ENCODE results near the gene KCNT2. TPM values are rescaled to one million over a fixed set of nuclear protein-coding genes. Genes with fewer than 3 reads are reported as not detected.

The KCNT2 gene
- polyA plus RNA-seq, 1 of the 3 experiments (the other 2 are of a cell fraction), result 0.56 TPM

DNA sequence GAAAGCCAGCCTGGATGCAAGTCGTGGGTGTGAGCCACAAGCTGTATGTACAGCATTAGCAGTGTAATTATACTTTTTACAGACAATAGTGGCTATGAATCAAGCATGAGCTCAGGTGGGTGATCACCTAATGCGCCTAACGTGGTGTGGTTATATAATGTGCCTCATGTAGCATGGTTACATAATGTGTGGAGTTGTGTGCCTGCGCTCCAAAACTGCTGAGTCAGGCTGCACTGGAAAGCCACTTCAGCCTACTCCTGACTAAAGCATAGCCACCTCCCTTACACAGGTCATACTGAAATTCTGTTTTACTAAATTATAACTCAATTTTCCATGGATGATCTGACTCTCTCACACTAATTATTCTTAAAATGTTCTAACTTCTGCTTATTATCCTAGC, 69.8 kb downstream of the KCNT2 start:
- CTCF ChIA-PET, result interaction anchor here (1.3 kb wide), 1 partner anchor 390 kb away, joined by 3 read pairs; no protein-coding TSS in a partner anchor
- Histone ChIP-seq H3K4me2 (no peak overlapping the region), H3K79me2 (ENCODE audit: insufficient read depth) (no peaks in the 10 kb centered on the region), H3K36me3 (replicated peaks in 1 of 2; ENCODE audit: control insufficient read depth in 1 of 2, insufficient read depth in 2 of 2, low read length in 1 of 2) (no peaks in the 10 kb centered on the region), H3K4me3 (ENCODE audit: low read depth in 2 of 2, low read length in 1 of 2) (no peak overlapping the region), H3K9me2 (no peaks in the 10 kb centered on the region), H3K4me1 (ENCODE audit: control insufficient read depth in 1 of 2, insufficient read depth in 2 of 2, low read depth in 1 of 2, low read length in 1 of 2) (no peaks in the 10 kb centered on the region), H3K27me3 (ENCODE audit: insufficient read depth) (no peaks in the 10 kb centered on the region), H3K27ac (ENCODE audit: low read depth in 2 of 2, low read length in 1 of 2) (no peak overlapping the region), H3K9me3 (no peaks in the 10 kb centered on the region), H3K9ac (no peak overlapping the region), H3F3A (replicated peaks; ENCODE audit: insufficient read depth) (no peaks in the 10 kb centered on the region), H4K20me1 (ENCODE audit: insufficient read depth) (no peaks in the 10 kb centered on the region), H2AFZ (ENCODE audit: low read depth) (no peak overlapping the region)
- DNase-seq, result no peak
- POLR2A ChIA-PET, result no interaction called here
- no peak for TF ChIP-seq MXI1 (IDR thresholded peaks at IDR 0.05; ENCODE audit: low read depth, low read length)
- no peak for TF ChIP-seq TCF12 (IDR thresholded peaks at IDR 0.05)
- TF ChIP-seq, protein P1, sequence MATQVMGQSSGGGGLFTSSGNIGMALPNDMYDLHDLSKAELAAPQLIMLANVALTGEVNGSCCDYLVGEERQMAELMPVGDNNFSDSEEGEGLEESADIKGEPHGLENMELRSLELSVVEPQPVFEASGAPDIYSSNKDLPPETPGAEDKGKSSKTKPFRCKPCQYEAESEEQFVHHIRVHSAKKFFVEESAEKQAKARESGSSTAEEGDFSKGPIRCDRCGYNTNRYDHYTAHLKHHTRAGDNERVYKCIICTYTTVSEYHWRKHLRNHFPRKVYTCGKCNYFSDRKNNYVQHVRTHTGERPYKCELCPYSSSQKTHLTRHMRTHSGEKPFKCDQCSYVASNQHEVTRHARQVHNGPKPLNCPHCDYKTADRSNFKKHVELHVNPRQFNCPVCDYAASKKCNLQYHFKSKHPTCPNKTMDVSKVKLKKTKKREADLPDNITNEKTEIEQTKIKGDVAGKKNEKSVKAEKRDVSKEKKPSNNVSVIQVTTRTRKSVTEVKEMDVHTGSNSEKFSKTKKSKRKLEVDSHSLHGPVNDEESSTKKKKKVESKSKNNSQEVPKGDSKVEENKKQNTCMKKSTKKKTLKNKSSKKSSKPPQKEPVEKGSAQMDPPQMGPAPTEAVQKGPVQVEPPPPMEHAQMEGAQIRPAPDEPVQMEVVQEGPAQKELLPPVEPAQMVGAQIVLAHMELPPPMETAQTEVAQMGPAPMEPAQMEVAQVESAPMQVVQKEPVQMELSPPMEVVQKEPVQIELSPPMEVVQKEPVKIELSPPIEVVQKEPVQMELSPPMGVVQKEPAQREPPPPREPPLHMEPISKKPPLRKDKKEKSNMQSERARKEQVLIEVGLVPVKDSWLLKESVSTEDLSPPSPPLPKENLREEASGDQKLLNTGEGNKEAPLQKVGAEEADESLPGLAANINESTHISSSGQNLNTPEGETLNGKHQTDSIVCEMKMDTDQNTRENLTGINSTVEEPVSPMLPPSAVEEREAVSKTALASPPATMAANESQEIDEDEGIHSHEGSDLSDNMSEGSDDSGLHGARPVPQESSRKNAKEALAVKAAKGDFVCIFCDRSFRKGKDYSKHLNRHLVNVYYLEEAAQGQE (IDR thresholded peaks at IDR 0.05; ENCODE audit: low read depth, low read length), result no peak
- TF ChIP-seq FOSL2 (IDR thresholded peaks at IDR 0.05; ENCODE audit: borderline replicate concordance, low read depth), result no peak
- no peak for TF ChIP-seq NFIC (IDR thresholded peaks at IDR 0.05; ENCODE audit: borderline replicate concordance)
- no peak for TF ChIP-seq EZH2phosphoT487 (IDR thresholded peaks at IDR 0.05; ENCODE audit: borderline replicate concordance, low read depth)
- TF ChIP-seq, protein P2, sequence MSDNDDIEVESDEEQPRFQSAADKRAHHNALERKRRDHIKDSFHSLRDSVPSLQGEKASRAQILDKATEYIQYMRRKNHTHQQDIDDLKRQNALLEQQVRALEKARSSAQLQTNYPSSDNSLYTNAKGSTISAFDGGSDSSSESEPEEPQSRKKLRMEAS (IDR thresholded peaks at IDR 0.05; ENCODE audit: low read depth), result no peak
- no peak for TF ChIP-seq NRF1 (IDR thresholded peaks at IDR 0.05; ENCODE audit: low read depth, low read length)
- TF ChIP-seq, protein P3, sequence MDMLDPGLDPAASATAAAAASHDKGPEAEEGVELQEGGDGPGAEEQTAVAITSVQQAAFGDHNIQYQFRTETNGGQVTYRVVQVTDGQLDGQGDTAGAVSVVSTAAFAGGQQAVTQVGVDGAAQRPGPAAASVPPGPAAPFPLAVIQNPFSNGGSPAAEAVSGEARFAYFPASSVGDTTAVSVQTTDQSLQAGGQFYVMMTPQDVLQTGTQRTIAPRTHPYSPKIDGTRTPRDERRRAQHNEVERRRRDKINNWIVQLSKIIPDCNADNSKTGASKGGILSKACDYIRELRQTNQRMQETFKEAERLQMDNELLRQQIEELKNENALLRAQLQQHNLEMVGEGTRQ (IDR thresholded peaks at IDR 0.05; ENCODE audit: borderline replicate concordance, low read depth, low read length), result no peak
- no peak for TF ChIP-seq ELF1 (IDR thresholded peaks at IDR 0.05)
- no peak for TF ChIP-seq MEF2A (IDR thresholded peaks at IDR 0.05; ENCODE audit: borderline replicate concordance, low read depth)
- TF ChIP-seq EP300 (IDR thresholded peaks at IDR 0.05; ENCODE audit: borderline replicate concordance in 1 of 2, low read depth in 1 of 2, low read length in 1 of 2), result no peak
- TF ChIP-seq, protein P4, sequence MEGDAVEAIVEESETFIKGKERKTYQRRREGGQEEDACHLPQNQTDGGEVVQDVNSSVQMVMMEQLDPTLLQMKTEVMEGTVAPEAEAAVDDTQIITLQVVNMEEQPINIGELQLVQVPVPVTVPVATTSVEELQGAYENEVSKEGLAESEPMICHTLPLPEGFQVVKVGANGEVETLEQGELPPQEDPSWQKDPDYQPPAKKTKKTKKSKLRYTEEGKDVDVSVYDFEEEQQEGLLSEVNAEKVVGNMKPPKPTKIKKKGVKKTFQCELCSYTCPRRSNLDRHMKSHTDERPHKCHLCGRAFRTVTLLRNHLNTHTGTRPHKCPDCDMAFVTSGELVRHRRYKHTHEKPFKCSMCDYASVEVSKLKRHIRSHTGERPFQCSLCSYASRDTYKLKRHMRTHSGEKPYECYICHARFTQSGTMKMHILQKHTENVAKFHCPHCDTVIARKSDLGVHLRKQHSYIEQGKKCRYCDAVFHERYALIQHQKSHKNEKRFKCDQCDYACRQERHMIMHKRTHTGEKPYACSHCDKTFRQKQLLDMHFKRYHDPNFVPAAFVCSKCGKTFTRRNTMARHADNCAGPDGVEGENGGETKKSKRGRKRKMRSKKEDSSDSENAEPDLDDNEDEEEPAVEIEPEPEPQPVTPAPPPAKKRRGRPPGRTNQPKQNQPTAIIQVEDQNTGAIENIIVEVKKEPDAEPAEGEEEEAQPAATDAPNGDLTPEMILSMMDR (IDR thresholded peaks at IDR 0.05), result no peak
- TF ChIP-seq YY1 (IDR thresholded peaks at IDR 0.05; ENCODE audit: low read depth), result no peak
- TF ChIP-seq SIN3A (IDR thresholded peaks at IDR 0.05; ENCODE audit: borderline replicate concordance, low read depth, low read length), result no peak
- TF ChIP-seq GABPA (IDR thresholded peaks at IDR 0.05; ENCODE audit: low read depth), result no peak
- WGBS (ENCODE audit: low lambda C conversion rate), result 89% methylated on average over 4 of the region's 4 CpGs
